GM18526 (cell line): ENCODE results near the gene SYT7.

Source experiments
- POLR2A ChIP-seq: IDR thresholded peaks from 3 replicates; pipeline ENCODE4 v1.6.1; 2011; ENCODE audit not compliant: insufficient read length; ENCODE audit errors: extremely low read depth

SYT7 gene

GRCh38 chr11:61575886-61576861 is 4.7 kb downstream of the SYT7 start:
- no peak for TF ChIP-seq POLR2A

- TF ChIP-seq POLR2A = no peak
Measured at GRCh38 chr11:61574611-61575010, 6.3 kb downstream of the SYT7 start.

- no peak for TF ChIP-seq POLR2A
Measured at GRCh38 chr11:61572913-61573312, 8.0 kb downstream of the SYT7 start.

- no peak for TF ChIP-seq POLR2A
Measured at GRCh38 chr11:61571869-61572268, 9.0 kb downstream of the SYT7 start.

GRCh38 chr11:61571337-61571736 is 9.5 kb downstream of the SYT7 start:
- TF ChIP-seq POLR2A = no peak

GRCh38 chr11:61569701-61570100 is 11.2 kb downstream of the SYT7 start:
- TF ChIP-seq POLR2A = no peak

- TF ChIP-seq POLR2A = no peak
Measured at GRCh38 chr11:61569018-61569417, 11.9 kb downstream of the SYT7 start.

GRCh38 chr11:61567286-61568061 is 13.4 kb downstream of the SYT7 start:
- TF ChIP-seq POLR2A = no peak

- TF ChIP-seq POLR2A = no peak
Measured at GRCh38 chr11:61564936-61565696, 15.8 kb downstream of the SYT7 start.

- no peak for TF ChIP-seq POLR2A
Measured at GRCh38 chr11:61560751-61561150, 20.1 kb downstream of the SYT7 start.

GRCh38 chr11:61556621-61557020 is 24.3 kb downstream of the SYT7 start:
- TF ChIP-seq POLR2A = no peak

- TF ChIP-seq POLR2A = no peak
Measured at GRCh38 chr11:61555978-61556377, 24.9 kb downstream of the SYT7 start.

- no peak for TF ChIP-seq POLR2A
Measured at GRCh38 chr11:61555051-61555969, 25.6 kb downstream of the SYT7 start.
